Measurements from ENCODE around the gene NRN1L.

The NRN1L gene

GRCh38 chr16:67919622-67920221 lies 35.0 kb downstream of the NRN1L start:
- DNase-seq, result no peak

GRCh38 chr16:67922221-67922620 lies 37.5 kb downstream of the NRN1L start:
- no peak for DNase-seq

DNA sequence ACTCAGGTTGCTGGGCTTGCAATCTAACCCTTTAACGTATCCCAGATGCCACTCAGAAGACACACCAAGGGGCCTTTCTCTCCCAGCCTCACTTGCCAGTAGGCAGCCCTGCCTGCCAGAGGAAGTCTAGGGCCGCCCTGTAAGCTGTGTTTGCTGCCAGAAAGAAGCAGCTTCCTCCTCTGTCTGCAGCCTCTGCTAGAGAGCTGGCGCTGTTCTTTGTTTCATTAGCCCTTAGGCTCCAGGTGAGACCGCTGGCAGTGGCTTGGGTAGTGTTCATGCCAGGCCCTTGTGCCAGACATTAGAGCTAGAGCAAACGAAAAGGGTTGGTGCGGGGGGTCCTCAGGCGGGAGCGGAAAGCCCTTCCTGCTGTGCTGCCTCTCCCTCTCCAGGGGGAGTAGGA lies 38.1 kb downstream of the NRN1L start:
- no peak for DNase-seq

- DNase-seq, result no peak
These were observed 38.9 kb downstream of the NRN1L start for GRCh38 chr16:67923414-67924116.

DNA sequence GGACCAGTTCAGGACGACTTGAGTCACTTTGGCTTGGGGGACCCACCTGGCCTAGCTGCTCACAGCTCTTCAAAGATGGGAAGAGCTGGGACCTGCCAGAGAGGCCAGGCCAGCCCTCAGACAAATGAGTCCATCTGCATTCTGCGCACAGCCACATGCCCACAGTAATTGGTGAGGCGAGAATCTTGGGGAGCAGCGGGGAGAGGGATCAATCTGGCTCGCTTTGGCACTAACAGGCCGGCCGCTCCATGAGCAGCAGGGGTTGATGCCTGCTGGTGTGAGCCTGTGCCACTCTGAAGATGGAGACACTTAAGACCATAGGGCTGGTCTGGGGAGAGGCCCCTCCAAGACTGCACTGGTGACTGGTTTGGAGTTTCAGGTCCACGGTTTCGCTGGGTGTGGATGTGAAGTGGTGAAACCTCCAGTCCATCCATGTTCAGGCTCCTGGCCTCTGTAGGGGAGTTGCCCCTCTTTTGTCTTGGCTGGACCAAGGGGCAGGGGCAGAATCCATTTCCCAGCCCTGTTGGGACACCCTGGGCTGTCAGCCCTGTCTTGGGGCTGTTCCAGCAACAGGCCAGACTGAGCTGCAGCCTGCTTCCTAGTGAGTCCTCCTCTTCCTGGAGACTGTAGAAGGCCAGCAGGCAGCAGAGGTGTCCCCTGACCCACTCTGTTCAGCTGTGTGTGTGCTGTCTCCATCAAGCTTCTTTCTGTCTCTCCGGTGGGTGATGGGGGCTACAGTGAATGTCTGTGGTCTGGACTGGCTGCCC lies 39.6 kb downstream of the NRN1L start:
- DNase-seq, result no peak

- DNase-seq, result no peak
These were observed 41.6 kb downstream of the NRN1L start for GRCh38 chr16:67926181-67926750.

- DNase-seq, result no peak
These were observed 42.7 kb downstream of the NRN1L start for GRCh38 chr16:67927131-67927941.

DNA sequence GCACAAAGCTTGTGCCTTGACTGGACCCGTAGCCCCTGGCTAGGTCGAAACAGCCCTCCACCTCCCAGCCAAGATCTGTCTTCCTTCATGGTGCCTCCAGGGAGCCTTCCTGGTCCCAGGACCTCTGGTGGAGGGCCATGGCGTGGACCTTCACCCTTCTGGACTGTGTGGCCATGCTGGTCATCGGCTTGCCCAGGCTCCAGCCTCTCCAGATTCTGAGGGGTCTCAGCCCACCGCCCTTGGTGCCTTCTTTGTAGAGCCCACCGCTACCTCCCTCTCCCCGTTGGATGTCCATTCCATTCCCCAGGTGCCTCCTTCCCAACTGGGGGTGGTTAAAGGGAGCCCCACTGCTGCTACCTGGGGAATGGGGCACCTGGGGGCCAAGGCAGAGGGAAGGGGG lies 43.5 kb downstream of the NRN1L start:
- no peak for DNase-seq

- peak; percentile 70 for DNase-seq
These were observed 44.1 kb downstream of the NRN1L start for GRCh38 chr16:67928561-67929364.

DNA sequence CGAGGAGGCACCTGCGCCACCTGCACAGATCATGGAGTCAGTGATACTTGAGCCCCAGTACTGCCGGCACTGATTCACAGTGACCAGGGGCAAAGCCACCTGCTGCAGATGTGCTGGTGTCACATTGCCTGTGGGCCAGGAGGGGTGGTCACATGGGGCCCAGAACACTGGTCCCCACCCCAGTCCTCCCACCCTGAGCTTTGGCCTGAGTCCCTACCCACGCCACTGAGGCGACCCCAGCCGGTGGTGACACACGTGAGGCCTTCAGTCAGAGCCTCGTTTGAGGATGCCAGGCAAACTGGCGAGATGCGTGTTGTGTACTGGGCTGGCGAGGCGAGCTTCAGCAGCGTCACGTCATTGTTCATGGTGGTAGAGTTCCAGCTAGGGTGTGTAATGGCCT lies 45.5 kb downstream of the NRN1L start:
- no peak for DNase-seq

DNA sequence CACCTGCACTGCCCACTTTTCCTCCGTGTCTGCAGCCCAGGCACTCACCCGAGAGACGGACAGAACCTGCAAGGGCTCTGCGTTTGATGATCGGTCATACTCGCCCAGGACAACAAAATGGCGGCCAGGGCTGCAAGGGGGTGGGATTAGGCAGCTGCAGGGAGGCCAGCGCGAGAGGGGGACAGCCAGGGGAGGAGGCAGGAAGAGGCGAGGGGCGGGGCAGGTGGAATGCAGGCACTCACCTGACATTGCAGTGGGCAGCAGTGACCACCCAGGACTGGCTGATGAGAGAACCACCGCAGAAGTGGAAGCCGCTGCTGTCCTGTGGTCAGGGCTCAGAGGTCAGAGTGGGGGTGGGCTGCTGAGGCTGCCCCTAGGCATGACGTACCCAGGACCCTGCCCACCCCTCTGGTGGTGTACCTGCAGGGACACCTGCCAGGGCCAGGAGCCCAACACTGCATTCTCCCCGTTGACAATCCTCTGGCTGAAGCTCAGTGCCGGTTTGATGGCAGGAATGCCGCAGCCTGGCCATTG lies 46.1 kb downstream of the NRN1L start:
- no peak for DNase-seq

DNA sequence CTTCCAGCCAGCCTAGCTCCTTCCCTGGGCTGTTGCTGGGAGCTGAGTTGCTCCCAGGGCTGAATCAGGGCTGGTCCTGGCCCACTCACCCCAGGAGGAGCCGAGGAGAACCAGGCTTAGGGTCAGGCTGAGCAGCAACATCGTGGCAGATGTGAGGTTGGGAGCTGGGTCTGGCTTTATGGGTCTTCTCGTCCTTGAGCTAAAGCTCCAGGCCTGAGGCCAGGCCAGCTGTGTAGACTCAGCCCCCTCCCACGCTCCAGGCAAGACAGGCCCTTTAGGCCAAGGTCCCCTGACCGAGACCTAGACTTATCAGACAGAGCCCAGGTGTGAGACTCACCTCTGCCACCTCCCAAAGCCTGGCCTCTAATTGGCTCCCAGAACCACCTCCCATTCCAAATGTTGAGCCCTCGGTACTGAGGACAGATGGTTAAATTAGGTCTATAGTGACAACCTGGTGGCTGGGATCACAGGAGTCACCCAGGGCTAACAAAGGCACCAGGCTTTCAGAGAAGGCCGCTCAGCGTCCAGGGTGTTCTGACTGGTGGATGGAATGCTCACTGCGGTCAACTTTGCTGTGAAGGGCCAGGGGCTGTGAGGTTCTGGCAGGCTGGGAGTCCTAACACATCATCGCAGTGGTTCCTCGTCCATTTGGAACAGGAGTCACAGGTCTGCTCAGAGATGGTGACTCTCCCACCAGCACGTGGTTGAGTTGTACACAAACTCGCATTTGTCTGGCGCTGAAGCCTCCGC lies 47.2 kb downstream of the NRN1L start, which contains the start of gene CTRL:
TSS of gene CTRL (minus strand) at position 151 of the 750 bp plus-strand sequence. CDS start at position 141, 10 bp downstream.
- DNase-seq, result no peak

DNA sequence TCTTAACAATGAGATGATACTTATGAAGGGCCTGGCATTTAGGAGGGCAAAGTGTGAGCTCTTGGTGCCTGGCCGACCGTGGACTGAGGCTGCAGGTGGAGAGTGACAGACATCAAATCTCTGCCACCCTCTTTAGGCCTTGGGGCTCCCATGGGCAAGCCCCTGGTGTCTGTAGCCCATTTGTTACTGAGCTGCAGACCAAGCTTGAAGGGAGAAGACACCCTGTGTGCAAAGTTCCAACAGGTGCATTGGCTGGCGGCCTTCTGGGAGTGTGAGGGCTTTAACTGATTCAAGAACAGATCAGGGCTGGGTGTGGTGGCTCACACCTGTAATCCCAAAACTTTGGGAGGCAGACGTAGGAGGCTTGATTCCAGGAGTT lies 47.8 kb downstream of the NRN1L start:
- no peak for DNase-seq

DNA sequence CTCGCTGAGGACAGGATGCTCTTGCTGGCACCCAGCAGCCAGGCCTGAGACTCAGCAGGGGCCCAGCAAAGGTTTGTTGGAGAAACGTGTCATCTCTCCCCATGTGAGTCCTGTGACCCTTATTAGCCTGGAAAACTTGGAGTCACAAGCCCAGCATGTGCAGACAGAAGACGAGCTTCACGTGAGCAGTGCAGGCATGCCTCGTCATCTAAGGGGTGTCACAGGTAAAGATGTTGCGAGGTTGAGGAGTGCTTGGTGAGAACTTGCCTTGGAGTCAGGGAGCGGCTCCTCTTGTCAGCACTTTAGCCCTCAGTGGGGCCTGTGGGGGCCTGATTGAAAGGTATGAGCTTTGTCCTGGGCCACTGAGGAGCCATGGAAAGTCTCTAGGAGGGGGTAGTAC lies 49.1 kb downstream of the NRN1L start:
- no peak for DNase-seq

GRCh38 chr16:67934306-67935100 lies 49.8 kb downstream of the NRN1L start:
- no peak for DNase-seq

- no peak for DNase-seq
These were observed 50.4 kb downstream of the NRN1L start for GRCh38 chr16:67935101-67935401.

DNA sequence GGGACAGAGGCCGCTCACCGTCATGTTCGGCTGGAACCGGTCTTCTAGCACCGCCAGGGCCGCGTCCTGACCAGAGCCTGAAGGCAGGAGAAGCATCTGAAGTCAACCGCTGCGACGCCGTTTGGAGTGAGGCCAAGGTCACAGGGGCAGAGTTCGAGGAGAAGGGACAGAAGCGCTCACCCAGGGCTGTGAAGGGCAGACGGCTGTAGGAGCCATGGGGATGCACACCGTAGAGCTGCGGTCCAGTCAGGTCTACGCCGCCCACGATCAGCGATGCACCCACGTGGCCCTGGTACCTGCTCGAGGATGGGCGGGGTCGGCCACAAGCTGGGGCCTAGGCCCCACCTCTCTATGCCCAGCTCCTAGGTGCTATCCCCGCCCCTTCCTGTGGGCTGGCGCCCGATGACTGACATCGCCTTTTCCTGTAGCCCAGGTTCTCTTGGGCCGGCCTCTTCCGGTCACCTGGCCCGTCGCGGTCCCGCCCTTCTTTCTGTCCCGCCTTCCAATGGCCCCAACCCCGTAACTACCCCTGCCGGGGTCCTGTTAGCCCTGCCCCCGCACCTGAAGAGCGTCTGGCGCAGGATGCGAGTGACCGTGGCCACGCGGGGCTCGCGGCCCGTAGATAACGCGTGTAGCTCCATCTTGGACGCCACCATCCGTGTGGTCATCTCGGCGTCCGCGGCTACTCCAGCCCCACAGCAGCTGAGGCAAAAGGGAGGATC lies 50.9 kb downstream of the NRN1L start:
- peak; percentile 95 for DNase-seq
